Left renal pelvis (tissue), 4 donors: Measurements from ENCODE around the gene TM4SF1. TPM values are rescaled to one million over a fixed set of nuclear protein-coding genes. Genes with fewer than 3 reads are reported as not detected.
"Not testable (repeated sequence)": the region's sequence is repeated elsewhere in the genome, so short reads cannot be mapped to it uniquely, and the experiment has no call there.

Experiments
- DNase-seq, 4 donors: peaks; one replicate each; pipeline ENCODE4 v3.0.0-alpha.2; 2013; ENCODE audit warnings: low read depth in 4 of 4, low spot score in 3 of 4
- polyA plus RNA-seq, 4 donors: library from polyadenylated mRNA; unstranded; fragments of 120-200 nt; gene quantifications; one replicate each; pipeline ENCODE4 v1.2.1, GENCODE V29; 2013; ENCODE audit not compliant: insufficient read length in 4 of 4

The TM4SF1 gene
- polyA plus RNA-seq, 4 donors, result 56.5 to 84.8 (median 66.2) TPM

DNA sequence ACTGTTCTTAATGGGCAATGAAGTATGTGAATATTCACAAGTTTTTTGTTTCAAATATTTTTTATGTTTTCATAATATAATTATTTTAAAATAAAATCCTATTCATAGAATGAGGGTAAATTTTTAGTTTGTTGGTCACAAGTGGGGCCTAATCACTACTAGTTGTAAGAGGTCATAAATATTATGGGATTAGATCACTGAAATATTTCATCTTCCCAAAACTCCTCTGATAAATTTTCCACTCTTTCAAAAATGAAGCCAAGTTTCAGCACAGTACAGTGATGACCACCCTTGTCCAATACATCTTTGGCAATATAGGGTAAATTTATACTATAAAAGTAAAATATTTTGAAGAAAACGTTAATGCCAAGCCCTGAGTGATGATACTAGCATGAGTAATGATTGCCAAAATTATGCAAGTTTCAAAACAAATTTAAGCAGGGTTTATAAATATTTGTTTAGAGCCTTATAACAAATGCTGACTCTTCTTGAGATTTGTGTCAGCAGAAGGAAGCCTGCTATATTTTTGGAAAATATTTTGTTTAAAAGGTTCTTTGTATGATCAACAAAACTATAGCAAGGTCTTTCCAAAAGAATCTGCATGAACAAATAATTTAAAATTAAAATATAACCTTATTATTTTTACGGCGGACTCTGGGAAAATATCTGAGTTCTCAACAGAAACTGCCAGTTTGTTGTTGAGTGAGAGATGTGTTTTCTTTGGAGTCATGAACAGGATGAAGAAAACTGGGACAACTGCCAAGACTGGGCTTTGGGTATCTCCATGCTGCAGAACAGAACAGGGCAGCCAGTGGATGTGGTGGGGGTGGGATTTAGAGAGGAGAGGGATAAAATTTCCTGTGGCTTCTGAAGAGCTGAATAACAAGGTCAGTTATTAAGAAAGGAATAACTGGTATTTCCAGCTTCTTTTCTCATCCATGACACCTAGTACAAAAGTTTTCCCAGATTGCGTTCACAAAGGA is 17.9 kb upstream of the TM4SF1 start:
- no peak for DNase-seq

DNA sequence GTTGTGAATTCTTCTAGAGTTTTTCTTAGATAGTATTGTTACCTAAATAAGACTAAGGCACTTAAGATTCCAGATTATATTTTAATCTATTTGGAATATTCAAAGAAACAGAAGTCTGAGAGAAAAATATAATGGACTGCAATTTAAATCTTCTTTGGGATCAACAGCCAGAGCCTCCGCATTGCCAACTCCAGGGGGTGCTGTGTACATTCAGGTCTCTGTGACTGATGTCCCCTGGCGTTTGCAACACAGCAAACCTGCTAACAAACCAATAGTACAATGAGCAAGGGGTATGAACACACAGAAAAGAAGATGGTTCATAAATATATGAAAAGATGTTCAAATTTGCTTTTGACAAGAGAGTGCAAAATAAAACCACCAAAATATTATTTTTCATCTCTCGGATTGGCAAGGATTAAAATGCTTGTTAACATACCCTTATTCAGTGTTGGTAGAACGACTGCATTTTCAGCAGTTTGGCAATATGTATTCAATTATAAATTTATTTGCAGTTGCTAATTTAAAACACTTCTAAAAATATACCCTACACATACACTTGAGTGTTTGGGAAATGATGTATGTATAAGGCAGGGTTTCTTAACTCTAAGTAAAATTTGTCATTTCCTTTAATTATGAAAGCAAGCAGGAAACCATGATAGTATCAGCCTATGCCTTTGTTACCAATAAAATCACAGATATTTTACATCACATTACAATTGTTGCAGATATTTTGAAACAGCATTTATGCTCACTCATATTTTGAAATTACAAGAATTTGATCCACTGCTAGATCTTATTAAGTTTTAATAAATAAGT is 16.1 kb upstream of the TM4SF1 start:
- peak in 2 of 4 donors; percentile 36 for DNase-seq

DNA sequence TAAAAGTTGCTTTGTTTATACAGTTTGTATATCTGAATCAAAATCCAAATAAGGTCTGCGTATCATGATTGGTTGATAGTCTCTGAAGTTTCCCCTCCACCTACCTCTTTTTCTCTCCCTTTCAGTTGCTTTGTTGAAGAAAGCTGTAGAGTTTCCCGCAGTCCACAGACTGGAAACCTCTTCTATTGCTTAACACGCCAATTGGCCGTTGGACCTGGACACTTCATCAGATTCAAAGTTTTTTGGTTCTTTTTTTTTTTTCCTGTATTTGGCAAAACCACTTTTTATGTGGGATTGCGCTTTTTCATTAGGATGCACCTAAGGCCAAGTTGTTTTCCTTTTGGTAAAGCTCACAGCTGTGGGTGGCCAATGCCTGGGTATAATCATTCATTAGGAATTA is 14.5 kb upstream of the TM4SF1 start:
- DNase-seq, result no peak

DNA sequence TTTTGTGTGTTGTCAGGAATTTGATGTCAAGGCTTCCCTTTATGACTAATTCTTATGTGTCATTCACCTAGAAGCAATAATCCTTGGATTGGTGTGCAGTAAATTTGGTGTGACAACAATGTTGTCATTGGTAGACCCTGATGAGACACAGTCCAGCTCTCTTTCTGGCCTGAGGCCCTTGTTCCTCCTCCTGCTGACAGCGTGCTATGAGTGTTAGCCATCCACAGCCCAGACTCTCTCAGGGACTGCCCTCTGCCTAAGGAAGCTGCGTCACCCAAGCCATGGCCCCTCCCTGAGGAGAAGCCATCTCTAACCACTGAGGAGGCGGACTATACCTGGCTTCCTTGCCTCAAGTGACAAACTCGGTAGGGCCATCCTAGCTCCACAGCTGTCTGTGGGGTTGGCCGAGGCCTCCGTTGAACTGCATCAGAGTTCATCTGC is 13.3 kb upstream of the TM4SF1 start:
- no peak for DNase-seq

DNA sequence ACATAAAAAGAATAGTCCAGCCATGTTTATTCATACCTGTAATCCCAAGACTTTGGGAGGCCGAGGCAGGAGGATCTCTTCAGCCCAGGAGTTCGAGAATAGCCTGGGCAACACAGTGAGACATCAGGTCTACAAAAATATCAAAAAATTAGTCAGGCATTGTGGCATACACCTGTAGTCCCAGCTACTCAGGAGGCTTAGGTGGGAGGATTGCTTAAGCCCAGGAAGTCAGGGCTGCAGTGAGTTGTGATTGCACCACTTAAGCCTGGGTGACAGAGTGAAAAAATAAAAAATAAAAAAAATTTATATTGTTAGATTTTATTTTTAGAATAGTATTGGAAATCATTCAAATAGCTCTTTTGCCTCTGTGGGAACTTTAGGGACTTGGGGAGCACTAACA is 12.8 kb upstream of the TM4SF1 start:
- DNase-seq, result no peak

DNA sequence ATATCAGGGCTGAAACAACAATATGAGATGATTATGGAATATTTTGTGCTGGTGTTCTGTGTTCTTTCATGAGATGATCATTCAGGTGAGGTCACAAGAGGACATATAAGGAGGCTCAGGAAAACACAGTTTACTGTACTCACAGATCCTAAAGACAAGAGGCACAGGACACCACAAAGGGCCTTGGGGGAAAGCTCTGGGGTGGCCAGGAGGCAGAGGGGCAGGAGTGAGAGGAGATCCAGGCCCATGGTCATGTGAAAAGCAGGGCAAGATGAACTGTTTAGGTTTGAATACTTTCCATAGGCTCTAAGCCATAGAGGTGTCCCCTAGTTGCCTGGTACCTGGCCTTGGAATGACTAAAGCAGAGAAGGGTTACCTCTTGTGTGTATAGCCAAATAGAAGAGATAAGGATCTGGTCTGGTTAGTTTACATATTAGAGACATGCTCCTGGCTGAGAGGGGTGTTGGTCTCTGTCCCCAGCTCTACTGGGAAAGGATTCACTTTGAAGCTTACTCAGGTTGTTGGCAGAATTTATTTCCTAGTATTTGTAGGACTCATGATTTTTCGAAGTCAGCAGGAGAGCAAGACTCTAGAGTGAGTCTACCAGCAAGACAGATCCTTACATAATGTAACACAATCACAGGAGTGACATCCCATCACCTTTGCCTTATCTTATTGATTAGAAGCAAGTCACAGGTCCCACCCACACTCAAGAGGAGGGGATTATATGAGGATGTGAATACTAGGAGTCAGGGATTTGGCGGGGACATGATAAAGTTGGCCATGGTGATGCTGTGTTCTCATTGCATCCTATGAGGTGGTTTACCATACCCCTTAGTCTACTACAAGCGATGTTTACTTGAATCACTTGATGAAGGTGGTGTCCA is 11.3 kb upstream of the TM4SF1 start:
- DNase-seq, result no peak

DNA sequence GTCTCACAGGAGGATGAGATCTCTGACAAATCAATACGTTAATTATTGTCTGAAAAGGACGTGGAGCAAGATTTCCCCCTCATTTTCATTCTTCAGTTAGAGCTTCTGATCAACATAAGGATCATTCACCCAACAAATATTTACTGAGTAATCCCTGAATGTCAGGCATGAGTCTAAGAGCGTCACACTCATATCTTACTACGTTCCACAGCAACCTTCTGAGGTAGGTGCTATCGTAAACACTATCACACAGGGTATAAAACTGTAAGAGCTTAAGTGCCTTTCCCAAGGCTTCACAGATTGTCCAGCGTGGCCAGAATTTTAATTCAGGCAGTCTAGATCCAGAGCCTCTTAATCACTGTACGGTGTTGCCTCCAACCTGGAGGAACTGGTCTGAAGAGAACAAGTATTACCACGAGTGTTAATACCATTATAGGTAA is 10.6 kb upstream of the TM4SF1 start:
- DNase-seq, result no peak

DNA sequence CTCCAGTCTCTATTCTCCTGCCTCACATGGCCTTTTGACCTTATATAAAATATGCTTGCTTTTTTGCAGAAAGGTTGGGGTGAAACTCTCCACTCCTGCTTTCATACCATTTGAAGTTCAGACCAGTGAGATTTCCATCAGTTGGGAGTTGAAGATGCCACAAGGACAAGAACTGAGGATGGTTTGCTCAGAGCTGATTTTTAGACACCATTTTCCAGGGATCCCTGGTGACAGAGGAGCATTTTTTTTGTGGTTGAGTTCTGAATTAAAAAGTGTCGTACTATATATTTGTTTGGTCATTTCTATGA is 8.8 kb upstream of the TM4SF1 start:
- no peak for DNase-seq

DNA sequence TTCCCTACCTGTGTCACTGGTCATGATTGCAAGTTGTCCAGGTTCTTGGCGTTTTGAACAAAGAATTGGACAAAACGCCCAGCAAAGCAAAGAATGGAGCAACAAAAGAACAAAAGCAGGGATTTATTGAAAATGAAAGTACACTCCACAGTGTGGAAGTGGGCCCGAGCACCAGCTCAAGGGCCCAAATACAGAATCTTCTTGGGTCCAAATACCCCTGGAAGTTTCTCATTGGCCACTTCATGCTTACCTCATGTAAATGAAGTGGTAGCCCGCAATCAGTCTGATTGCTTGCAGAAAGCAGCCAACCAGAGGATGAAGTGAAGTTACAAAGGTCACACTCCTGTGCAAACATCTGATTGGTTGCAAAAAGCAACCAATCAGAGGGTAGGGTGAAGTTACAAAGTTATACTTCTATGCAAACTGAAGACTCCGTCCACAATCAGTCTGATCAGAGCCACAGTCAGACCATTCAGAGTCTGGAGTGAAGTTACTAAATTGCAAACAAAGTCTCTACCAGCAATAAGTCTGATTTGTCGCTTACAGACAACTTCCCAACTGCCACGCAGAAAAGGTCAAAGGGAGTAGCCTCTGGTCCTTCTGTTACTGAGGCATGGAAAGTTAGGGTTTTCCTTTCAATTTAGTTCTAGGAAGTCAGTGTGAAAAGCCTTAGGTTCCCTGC is 8.3 kb upstream of the TM4SF1 start:
- no peak for DNase-seq

DNA sequence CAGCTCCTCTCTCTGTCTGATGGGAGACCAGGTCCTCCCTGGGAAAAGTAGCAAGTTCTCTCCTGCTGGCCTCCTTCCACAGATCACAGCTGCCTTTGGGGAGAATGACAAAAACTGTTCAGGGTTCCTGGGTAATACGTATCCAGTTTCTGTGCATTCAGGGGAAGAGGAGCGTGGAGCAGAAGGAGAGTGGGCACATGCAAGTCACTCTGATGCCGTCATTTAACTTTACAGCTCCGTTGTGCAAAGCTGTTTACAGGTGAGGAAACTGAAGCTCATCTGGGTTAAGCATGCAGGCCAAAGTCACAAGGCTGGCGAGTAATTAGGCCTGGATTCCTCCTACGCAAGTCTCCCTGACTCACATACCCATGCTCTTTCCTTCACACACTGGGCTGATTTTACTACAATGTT is 7.5 kb upstream of the TM4SF1 start:
- DNase-seq, result no peak

DNA sequence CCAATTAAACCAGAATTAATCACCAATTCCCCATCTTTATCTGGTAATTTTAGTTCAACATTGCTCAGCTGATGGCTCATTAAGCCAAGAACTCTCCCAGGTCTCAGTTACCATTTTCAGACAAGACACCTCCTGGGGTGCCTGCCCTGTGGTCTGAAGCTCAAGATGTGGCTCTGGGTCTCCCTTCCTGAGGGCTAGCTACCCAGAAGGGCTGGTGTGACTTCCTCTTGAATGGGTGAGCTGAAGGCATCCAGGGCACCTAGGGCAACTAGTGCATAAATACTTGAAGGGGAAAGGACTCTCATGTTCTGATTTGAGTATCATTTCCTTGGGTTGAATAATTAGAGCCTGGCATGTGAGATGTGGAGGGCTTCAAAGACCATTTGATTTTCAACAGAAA is 6.7 kb upstream of the TM4SF1 start:
- no peak for DNase-seq

DNA sequence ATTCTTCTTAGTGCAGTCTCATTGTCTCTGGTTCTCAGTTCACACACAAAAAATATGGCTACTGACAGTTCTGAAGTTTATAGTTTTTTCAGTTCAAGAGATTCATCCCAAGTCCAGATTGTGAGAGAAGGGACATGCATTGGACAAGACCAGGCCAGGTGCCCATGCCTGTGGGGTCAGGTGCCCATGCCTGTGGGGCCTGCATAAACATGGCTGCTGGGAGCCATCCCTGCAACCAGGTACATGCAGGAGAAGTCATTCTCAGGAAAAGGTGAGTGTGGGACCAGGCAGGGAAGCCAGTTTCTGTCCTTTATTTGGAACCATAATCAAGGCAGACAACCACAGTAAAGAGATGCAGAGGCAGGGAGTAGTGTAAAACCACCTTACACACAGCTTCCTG is 6.3 kb upstream of the TM4SF1 start:
- no peak for DNase-seq

DNA sequence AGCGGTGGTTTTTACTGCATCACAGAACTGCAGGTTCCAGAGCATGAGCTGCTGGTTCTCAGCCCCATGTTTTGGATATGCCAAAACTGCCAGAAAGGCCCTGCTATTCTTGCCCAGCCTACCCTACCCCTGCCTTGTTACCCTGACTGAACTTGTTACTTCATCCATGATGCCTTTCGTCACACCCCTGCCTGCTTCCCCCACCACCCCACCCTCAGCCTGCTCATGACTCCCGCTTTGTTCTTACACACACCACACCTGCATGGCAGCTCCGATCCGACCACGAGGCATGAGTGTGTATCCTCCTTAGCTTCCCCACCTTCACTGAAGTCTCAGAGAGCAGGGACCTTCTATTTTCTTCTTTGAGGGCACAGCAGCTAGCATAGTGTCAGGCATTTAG is 5.1 kb upstream of the TM4SF1 start:
- no peak for DNase-seq

DNA sequence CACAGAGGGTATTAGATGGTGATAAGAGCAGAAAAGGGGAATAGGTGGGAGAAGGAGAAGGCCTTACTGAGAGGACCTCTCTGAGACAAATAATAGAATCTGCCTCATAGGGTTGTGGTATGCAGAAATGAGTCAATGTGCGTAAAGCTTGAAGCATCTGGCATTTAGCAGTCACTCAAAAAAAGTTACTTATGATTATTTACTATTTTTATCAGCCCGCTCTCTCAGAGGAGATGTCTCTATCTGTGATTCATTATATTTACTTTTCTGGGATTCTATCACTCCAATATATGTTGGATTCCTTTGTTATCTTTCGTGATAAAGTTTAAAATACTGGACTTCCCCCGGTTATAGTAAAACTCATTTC is 4.6 kb upstream of the TM4SF1 start:
- no peak for DNase-seq

DNA sequence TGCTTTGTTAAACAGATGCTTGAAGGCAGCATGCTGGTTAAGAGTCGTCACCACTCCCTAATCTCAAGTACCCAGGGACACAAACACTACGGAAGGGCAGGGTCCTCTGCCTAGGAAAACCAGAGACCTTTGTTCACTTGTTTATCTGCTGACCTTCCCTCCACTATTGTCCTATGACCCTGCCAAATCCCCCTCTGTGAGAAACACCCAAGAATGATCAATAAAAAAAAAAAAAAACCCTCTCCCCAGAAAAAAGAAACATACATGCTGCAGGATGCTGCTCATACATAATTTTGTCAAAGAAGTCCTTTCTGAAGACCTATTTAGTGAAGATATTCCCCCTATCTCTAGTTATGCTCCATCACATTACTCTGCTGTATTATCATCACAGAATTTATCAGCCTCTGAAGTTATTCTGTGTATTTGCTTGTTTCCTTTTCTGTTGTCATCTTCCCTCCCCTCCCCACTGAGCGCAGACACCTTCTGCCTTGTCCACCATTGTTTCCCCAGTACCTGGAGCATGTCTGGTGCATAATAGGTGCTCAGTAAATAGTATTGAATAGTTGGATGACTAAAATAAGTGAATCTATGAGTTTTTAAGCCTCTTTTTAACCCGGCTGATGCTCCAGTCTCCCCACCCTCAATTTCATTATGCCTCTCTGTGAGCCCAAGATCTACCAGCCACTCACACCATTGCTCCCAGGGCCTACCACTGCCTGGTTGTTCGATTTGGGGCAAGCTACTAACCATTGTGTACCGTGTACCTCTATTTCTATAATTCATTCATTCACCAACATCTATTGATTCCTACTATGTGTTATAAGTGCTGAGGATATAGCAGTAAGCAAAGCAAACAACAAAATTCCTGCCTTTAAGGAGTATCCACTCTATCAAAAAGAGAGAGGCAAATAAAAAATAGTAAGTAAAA is 4.0 kb upstream of the TM4SF1 start:
- no peak for DNase-seq

DNA sequence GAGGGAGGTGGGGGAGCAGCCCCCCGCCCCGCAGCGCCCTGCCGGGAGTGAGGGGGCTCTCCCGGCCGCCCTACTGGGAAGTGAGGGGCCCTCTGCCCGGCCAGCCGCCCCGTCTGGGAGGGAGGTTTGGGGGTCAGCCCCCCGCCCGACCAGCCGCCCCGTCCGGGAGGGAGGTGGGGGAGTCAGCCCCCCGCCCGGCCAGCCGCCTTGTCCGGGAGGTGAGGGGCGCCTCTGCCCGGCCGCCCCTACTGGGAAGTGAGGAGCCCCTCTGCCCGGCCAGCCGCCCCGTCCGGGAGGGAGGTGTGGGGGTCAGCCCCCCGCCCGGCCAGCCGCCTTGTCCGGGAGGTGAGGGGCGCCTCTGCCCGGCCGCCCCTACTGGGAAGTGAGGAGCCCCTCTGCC is 2.8 kb upstream of the TM4SF1 start:
- DNase-seq, result not testable (repeated sequence)

DNA sequence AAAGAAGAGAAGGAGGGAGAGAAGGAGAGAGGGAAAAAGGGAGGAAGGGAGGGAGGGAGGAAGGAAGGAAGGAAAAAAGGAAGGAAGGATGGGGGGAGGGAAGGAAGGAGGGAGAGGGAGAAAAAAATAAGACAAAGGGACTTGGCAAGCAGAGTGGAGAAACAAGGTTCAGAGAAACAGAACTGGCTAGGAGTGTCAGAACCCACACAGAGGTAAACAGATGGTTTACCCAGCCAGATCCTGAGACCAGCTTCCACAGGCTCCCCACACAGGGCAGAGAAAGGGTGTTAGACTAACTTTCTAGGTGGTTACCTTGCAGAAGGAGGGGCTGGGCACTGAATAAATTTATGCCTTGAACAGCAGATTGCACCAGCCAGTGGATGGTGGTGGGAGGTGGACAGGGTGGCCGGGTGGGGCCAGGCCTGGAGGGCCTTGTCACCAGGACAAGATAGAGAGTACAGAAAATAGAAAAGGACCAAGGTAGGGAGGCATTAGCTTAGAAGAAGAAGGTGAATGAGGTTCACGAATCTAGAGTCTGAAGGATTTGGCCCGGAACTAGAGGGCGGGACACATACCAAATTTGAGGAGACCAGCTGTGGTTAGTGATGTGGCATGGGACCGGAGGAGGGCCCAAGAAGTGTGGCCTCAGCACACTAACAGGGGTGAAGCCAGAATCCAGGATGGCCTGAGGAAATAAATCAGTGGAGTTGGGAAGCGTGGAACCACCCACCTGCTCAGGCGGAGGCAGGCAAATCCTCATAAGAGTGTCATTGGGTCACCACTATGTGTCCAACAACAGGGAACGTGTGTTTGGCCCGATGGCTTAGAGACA is 1.2 kb upstream of the TM4SF1 start:
- no peak for DNase-seq

DNA sequence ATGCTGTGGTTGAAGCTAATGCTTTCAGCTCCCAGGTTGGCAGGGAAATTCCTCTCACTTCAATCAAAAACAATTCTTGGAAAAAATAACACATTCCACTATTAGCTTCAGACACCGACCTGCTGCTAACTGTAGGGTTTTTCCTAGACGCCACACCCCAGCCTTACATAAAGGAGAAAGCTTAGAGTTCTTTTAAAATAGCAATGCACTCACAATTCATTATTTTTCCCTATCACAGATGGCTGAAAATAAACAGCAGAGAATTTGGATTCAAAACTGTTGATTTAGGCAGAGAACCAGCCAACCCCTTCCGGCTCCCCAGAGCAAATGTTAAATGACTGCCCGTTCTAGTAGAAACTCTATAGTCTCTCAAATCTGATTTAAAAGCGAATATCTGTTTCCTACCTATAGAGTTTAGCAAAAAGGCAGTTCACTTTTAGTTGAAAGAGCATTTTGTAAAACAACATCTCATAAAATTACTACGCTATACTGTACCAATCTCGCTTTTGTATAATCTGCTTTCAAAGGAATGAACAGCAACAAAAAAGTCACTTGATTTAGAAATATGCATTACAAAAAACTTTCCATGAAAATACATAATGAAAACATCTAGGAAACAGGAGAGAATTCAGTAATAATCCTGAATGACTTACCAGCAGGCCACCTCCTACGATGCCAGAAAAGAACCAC is 586 bp downstream of the TM4SF1 start:
- DNase-seq, result peak in 1 of 4 donors; percentile 35
